Panc1 (cell line): Measurements from ENCODE around the gene LRRC49. TPM values are rescaled to one million over a fixed set of nuclear protein-coding genes. Genes with fewer than 3 reads are reported as not detected.

Experiments
- ATAC-seq: fragments of 200-7000 bp; cut with Tn5 transposase; 2 replicates; pipeline ENCODE4 v1.9.1; 2020; ENCODE audit warnings: mild to moderate bottlenecking, moderate library complexity
- BruUV-seq: library from RNA; stranded (reverse); fragments of 400-500 nt; replicated peaks from 2 replicates; lab custom pipeline; 2021; lab: Mats Ljungman, UMichigan
- CTCF ChIA-PET: fragments of 300-600 bp; sonication (Branson Sonifier 250); formaldehyde crosslinking; loops from one replicate; lab custom pipeline; 2022; ENCODE audit warnings: antibody characterized with exemption; lab: Charles Lee
- POLR2A ChIA-PET: fragments of 300-600 bp; sonication (Branson Sonifier 250); formaldehyde crosslinking; loops from one replicate; lab custom pipeline; 2022; ENCODE audit warnings: antibody characterized with exemption; lab: Charles Lee
- DNase-seq: peaks from one replicate; pipeline ENCODE4 v3.0.0-alpha.2; 2010; ENCODE audit warnings: low read depth, low spot score
- H3K27ac ChIP-seq: 2 replicates; pipeline ENCODE4 v1.5.1; 2011; ENCODE audit warnings: mild to moderate bottlenecking, low read length, inconsistent platforms
- H3K27me3 ChIP-seq: fragments of 200-500 bp; sonication (Bioruptor generic); 2 replicates; pipeline ENCODE4 v1.6.0; 2014; ENCODE audit warnings: low read length, inconsistent platforms; ENCODE audit not compliant: control insufficient read depth, insufficient read depth
- H3K36me3 ChIP-seq: fragments of 200-500 bp; sonication (Bioruptor generic); 2 replicates; pipeline ENCODE4 v1.5.1; 2014; ENCODE audit warnings: inconsistent platforms, mild to moderate bottlenecking, low read length, moderate library complexity; ENCODE audit not compliant: control insufficient read depth, insufficient read depth
- H3K4me1 ChIP-seq: 2 replicates; pipeline ENCODE4 v1.5.1; 2011; ENCODE audit warnings: inconsistent platforms, mild to moderate bottlenecking, low read length, moderate library complexity; ENCODE audit not compliant: control insufficient read depth, insufficient read depth
- H3K4me3 ChIP-seq, 2 experiments: 2 replicates each; pipeline ENCODE4 v1.5.1; 2011 to 2012; ENCODE audit warnings: low read depth in 2 of 2, low read length in 2 of 2, mild to moderate bottlenecking in 2 of 2, inconsistent platforms in 1 of 2, moderate library complexity in 1 of 2
- H3K9me3 ChIP-seq: fragments of 200-500 bp; sonication (Bioruptor generic); 2 replicates; pipeline ENCODE4 v1.5.1; 2014; ENCODE audit warnings: low read depth, mild to moderate bottlenecking, inconsistent platforms, low read length, moderate library complexity; ENCODE audit not compliant: control insufficient read depth, insufficient read depth
- POLR2AphosphoS5 ChIP-seq: IDR thresholded peaks from 2 replicates; pipeline ENCODE4 v1.6.1; 2012; ENCODE audit warnings: mild to moderate bottlenecking, low read depth, low read length, moderate library complexity
- REST ChIP-seq, 2 experiments: IDR thresholded peaks; 2 replicates each; pipeline ENCODE4 v1.6.1; 2011 to 2012; ENCODE audit warnings: low read depth in 2 of 2, control low read depth in 1 of 2, low read length in 1 of 2, mild to moderate bottlenecking in 1 of 2, moderate library complexity in 1 of 2; ENCODE audit not compliant: insufficient read depth in 1 of 2
- SIN3A ChIP-seq: IDR thresholded peaks from 2 replicates; pipeline ENCODE4 v1.6.1; 2012; ENCODE audit warnings: low read depth, mild to moderate bottlenecking, low read length, moderate library complexity, borderline replicate concordance; ENCODE audit not compliant: insufficient read depth
- TCF7L2 ChIP-seq: IDR thresholded peaks from 2 replicates; pipeline ENCODE4 v1.6.1; 2011; ENCODE audit warnings: mild to moderate bottlenecking, low read depth, low read length, inconsistent platforms
- in situ Hi-C: cut with HindIII; loops from 2 replicates; pipeline ENCODE4 v1.10.0; 2016; ENCODE audit warnings: low sequenced_read_pairs, low pct_unique_long_range_greater_than_20kb
- intact Hi-C: fragments of 100-400 bp; cut with micrococcal nuclease; formaldehyde crosslinking; loops from one replicate; pipeline ENCODE4 v1.10.0; 2022; ENCODE audit not compliant: unreplicated experiment
- total RNA-seq: library from RNA; stranded (reverse); gene quantifications from one replicate; pipeline ENCODE4 v1.2.1, GENCODE V29; 2021; ENCODE audit not compliant: unreplicated experiment
- TF ChIP-seq, protein P1 (sequence below): fragments of 450-650 bp; IDR thresholded peaks from 2 replicates; pipeline ENCODE4 v1.5.1; 2017; ENCODE audit warnings: mild to moderate bottlenecking

Gene LRRC49
- total RNA-seq, 1 experiment from 2014 or later = 8.3 TPM

DNA sequence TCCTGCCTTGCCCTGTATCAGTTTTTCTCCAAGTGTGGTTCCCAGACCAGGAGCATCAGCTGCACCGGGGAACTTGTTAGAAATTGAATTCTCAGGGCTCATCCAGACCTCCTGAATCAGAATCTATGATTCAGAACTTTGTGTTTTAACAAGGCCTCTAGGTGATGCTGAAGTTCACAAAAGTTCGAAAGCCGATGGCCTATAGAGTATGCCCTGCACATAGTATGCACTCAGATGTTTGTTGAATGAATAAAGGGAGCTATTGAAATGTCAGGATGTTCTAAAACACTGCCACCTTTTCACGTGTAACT is 38.0 kb upstream of the LRRC49 start:
- TF ChIP-seq POLR2AphosphoS5 (no peak), TCF7L2 (no peak)
- TF ChIP-seq, protein P1, sequence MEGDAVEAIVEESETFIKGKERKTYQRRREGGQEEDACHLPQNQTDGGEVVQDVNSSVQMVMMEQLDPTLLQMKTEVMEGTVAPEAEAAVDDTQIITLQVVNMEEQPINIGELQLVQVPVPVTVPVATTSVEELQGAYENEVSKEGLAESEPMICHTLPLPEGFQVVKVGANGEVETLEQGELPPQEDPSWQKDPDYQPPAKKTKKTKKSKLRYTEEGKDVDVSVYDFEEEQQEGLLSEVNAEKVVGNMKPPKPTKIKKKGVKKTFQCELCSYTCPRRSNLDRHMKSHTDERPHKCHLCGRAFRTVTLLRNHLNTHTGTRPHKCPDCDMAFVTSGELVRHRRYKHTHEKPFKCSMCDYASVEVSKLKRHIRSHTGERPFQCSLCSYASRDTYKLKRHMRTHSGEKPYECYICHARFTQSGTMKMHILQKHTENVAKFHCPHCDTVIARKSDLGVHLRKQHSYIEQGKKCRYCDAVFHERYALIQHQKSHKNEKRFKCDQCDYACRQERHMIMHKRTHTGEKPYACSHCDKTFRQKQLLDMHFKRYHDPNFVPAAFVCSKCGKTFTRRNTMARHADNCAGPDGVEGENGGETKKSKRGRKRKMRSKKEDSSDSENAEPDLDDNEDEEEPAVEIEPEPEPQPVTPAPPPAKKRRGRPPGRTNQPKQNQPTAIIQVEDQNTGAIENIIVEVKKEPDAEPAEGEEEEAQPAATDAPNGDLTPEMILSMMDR = peak; percentile 46
- Histone ChIP-seq H3K27ac (peak overlapping the region; percentile 90), H3K27me3 (no peaks in the 10 kb centered on the region), H3K9me3 (no peaks in the 10 kb centered on the region), H3K4me1 (peaks cover 28% of the 10 kb centered on the region), H3K4me3 (peak overlapping the region; percentile 69 to 86), H3K36me3 (peaks cover 5% of the 10 kb centered on the region)
- DNase-seq (no peak), ATAC-seq (peak; percentile 51)
- intact Hi-C loops = no loop called here
- no TSS peak for BruUV-seq
- in situ Hi-C loops = no loop called here
- CTCF ChIA-PET = interaction anchor here (1.2 kb wide), 1 partner anchor 29 kb away, joined by 4 read pairs; no protein-coding TSS in a partner anchor
- POLR2A ChIA-PET = interaction anchor here (0.7 kb wide), 1 partner anchor 93 kb away, joined by 6 read pairs; no protein-coding TSS in a partner anchor

DNA sequence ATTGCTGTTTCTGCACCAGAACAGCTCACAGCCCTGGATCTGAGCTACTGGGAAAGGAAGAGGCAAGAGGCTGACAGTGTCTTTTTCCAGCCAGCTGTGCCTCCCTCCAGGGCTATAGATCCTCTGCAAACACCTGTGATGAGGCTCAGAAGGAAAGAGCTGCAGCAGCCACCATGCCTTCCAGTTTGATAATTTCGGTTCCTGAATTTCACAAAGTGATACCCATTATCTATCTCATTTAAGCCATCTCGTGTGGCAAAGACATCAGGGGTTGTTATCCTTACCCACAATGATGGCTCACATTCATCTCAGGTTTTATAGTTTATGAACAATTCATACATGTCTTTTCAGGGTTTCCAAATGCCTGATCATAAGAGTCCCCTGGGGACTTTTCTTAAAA is 36.9 kb upstream of the LRRC49 start:
- peaks cover 5% of the 10 kb centered on the region for H3K36me3 ChIP-seq
- no TSS peak for BruUV-seq
- DNase-seq = no peak
- H3K27me3 ChIP-seq = no peaks in the 10 kb centered on the region
- H3K4me3 ChIP-seq = no peak overlapping the region
- H3K4me1 ChIP-seq = peaks cover 28% of the 10 kb centered on the region
- CTCF ChIA-PET = interaction anchor here (0.9 kb wide), 1 partner anchor 19 kb away, joined by 5 read pairs; no protein-coding TSS in a partner anchor
- POLR2A ChIA-PET = interaction anchor here (0.5 kb wide), 1 partner anchor 251 kb away, joined by 6 read pairs; no protein-coding TSS in a partner anchor
- in situ Hi-C loops (no loop called here), intact Hi-C loops (no loop called here)
- TF ChIP-seq SIN3A = no peak
- TF ChIP-seq TCF7L2 = no peak
- no peak for TF ChIP-seq REST (IDR thresholded peaks at IDR 0.05; ENCODE audit: insufficient read depth in 1 of 2, low read depth in 2 of 2, low read length in 1 of 2)
- TF ChIP-seq, protein P1 = no peak
- no peak for TF ChIP-seq POLR2AphosphoS5
- no peaks in the 10 kb centered on the region for H3K9me3 ChIP-seq
- H3K27ac ChIP-seq = peak overlapping the region; percentile 66; the same call in 1 of the 2 replicates
- no peak for ATAC-seq
